HCEC 1CT (cell line): Measurements from ENCODE around the gene MSTO1.
"Not testable (repeated sequence)": the region's sequence is repeated elsewhere in the genome, so short reads cannot be mapped to it uniquely, and the experiment has no call there.

Experiments used
- DNase-seq: peaks from one replicate; pipeline ENCODE4 v3.0.0-alpha.2; 2017

The MSTO1 gene

DNA sequence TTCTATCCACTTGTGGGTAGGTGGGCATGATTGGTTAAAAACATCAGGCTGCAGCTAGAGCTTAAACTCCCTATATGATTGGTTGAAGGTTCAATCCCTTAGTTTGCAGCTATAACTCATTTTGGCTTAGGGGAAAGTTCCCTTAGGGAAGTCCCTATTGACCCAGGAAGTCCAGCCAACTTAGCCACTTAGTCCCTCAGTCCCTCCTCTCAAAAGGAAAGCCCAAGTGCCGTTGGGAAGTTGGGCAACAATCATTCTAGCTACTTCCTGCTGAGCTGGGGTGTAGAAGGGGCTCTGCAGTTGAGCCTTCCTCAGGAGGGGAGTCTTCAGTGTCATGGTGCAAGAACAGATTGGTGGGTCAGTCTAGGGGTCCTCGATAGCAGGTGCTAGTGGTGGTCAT, 12.2 kb downstream of the MSTO1 start:
- no peak for DNase-seq

DNA sequence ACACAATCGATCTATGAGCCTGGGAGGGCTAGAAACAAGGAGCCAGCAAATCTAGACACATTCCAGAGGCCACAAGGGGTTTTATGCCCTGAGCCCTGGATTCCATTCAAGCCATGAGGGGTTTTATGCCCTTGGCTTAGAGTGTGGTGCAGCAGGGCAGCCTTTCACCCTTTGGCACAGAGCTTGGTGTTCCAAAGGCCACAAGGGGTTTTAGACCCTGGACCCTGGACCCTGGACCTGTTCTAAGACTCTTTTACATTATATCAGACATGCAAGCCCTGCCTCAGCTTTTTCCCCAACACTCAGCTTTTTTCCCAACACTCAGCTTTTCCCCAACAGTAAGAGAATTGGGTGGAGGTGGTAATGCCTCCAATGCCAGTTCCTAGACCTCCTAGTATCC, 13.3 kb downstream of the MSTO1 start:
- no peak for DNase-seq

DNA sequence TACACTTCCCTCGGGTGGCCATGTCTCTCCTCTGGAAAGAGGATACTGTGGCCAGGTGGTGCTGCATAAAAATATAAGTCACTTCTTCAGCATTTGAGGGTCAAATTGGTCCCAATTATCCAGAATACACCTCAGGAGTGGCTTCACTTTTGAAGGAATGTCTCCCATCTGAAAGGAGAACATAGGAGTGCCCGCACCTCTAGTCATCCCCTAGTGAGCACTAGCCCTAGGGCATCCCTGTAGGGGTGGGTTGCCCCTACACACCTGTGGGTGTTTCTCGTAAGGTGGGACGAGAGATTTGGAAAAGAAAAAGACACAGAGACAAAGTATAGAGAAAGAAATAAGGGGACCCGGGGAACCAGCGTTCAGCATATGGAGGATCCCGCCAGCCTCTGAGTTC, 16.4 kb downstream of the MSTO1 start:
- not testable (repeated sequence) for DNase-seq

DNA sequence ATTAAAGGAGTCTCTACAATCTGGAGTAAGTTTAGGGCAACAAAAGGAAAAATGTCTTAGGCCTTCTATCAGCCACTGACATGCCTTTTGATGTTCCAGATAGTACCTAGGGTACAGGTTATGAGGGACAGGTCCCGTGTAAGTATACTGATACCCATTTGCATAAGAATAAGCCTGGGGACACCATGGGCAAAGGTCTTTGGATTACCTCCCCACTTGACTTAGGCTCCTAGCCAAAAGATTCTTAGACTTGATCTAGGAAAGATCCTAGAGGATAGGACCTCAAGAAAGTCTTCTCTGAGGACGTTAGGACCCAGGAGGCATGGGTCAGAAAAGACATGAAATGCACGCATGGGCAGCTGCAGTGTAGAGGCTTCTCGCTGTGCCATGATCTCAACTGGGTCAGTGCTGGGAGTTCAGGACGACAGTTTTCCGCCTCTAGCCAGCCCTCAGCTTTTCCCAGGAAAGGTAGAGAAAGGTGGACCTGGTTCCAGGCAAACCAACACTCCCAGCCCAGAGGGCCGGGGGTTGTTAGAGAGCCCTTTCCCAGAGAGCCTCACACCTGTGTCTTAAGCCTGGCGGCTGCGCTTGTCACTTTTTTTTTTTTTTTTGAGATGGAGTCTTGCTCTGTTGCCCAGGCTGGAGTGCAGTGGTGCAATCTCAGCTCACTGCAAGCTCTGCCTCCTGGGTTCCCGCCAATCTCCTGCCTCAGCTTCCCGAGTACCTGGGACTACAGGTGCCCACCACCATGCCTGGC, 26.6 kb downstream of the MSTO1 start:
- DNase-seq = no peak

DNA sequence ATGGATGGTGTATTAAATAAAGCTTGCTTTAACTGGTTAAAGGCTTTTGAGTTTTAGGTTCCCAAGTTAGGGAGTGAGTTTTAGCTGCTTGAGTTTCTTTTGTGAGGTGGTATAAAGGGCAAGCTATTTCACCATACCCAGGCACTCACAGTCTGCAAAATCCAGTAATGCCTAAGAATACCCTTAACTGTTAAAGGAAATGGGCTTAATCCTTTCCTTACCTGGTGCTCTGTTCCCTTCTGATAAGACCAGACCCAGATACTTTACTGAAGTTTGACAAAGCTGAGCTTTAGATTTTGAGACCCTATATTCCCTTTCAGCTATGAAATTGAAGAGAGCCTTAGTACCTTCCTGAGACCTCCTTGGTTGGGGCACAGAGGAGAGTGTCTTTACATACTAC, 30.3 kb downstream of the MSTO1 start:
- no peak for DNase-seq

DNA sequence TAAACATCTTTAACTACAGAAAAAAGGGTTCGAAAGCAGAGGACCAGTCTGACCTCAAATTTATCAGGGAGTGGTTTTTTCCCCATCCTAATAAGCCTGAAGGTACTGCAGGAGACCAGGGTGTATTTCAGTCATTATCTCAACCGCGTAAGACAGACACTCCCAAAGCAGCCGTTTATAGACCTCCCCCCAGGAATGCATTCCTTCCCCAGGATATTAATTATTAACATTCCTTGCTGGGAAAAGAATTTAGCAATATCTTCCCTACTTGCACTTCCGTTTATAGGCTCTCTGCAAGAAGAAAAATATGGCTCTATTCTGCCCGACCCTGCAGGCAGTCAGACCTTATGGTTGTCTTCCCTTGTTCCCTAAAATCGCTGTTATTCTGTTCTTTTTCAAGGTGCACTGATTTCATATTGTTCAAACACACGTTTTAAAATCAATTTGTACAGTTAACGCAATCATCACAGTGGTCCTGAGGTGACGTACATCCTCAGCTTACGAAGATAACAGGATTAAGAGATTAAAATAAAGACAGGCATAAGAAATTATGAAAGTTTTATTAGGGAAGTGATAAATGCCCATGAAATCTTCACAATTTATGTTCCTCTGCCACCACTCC, 32.7 kb downstream of the MSTO1 start:
- DNase-seq = not testable (repeated sequence)

DNA sequence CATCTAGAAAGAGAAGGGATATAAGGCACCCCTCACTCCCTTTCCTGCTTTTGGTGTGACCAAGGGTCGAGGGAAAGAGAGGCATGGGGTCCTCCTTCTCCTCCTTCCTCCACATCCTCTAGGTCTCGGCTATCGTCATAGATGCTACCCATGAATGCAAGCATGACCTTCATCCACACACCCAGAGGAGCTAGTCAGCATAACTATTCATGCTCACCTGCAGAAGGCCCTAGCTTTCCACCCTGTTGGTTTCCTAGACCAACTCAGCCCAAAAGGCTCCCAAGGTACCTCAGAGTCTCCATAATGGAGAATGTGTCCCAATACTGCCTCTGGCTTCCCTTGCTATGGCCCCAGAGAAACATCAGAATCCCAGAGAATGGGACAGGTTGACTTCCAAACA, 33.2 kb downstream of the MSTO1 start:
- no peak for DNase-seq

DNA sequence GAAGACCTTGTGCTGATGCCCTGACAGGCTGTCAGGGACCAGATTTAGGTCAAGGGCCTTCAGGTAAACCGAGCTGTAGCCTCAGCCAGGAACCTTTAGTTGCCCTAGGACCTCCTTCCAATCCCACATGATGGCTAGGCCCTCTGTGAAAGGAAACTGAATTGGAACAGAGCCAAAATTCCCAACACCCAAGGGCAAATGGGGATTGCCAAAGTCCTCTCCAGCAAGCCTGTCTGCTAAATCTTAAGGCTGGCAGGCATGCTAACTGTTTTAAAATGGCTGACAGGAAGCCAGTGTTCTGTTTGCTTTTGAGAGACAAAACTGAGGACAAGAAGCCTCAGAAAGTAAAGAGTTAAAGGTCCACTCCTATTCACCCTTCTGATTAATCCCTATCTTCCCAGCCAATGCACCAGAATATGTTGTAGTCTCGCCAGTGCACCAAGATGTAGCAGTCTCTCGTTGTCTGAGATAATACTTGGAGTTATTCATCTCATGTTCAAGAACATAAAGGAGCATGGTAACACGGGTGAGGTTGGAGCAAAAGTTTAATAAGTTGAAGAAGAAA, 35.1 kb downstream of the MSTO1 start:
- DNase-seq = no peak

DNA sequence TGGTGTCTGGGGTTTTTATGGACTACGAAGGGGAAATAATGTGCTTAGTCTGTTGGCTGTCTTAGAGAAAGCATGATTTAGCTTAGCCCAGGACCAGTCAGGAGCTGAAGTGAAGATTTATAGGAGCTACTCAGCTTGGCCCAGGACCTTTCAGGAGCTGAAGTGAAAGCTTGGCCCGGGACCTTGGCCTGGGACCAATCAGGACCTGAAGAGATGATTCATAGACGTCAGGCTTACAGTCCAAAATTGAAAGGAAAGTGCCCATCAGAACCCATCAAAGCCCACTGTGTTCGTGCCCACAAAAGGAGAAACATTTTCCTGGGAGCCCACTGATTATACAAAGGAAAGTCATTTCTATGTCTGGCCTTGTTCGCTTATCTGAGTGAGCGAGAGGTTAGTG, 35.6 kb downstream of the MSTO1 start:
- no peak for DNase-seq

DNA sequence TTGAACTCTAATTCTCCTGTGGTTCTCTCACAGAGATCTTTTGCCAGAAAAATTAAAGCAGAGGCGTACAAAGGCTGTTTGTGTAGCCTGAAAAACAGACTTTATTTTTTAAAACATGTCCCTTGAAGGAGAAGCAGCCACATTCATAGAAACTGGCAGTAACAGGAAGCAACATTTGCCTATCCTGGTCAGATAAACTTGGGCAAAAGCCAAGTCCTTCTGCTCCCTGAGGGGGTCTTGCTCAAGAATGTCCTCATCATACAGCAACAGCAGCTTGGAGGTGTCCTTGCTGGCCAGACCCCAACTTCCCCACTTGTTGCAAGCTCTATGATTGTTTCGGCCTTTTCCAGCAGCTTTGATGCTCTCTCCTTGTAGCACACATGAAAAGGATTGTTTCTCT, 36.3 kb downstream of the MSTO1 start:
- DNase-seq = no peak

DNA sequence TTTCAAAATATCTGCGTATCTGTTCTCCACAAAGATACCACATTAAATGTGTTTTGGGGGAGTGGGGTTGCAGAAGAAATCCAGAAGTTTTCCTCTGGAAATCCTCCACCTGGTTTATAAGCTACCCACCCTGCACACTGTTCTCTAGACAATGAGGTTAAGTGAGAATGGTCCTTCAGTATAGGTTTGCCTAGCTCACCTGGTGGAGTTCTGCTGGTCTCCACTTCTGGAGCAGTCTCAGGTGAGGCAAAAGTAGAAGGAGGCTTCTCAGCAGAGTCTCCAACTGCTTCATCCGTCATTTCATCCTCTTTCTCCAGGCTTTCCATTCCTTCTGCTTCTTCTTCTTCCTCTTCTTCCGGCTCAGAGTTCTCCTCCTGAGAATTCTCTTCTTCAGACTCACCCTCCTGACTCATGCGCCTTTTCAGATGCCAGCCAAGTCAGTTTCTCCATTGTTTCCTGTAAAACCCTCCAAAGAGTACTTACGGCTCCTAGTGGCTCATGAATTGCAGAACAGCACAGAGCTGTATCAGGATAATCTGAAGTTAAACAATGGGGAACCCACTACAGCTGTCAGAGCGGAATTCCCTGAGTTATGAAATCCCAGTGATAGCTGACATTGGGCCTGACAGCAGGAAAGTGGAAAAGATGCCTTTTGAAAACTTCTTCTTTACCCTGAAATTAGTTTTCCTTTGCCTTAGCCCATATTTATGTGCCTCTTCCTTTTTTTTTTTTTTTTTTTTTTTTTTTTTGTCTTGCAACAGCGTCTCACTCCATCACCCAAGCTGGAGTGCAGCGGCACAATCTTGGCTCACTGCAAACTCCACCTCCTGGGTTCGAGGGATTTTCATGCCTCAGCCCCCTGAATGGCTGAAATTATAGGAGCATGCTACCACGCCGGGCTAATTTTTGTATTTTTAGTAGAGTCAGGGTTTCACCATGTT, 38.5 kb downstream of the MSTO1 start:
- peak; percentile 93 for DNase-seq

DNA sequence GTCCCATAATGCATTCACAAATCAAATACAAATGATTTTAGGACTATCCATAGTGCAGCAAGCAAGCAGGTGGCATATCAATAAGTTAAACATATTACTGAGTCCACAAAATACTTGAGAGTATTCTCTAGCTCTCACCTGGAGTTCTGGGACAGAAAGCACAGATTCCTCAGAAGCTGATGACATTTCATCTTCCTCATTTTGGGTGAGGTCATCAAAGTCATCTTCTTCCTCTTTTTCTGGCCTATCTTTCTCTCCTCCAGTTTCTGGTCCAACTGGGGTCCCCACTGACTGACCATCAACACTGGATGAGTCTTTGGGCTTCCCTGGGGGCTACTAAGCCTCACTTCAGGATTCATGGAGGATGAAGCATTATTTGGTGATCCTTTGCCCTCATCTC, 39.7 kb downstream of the MSTO1 start:
- no peak for DNase-seq

DNA sequence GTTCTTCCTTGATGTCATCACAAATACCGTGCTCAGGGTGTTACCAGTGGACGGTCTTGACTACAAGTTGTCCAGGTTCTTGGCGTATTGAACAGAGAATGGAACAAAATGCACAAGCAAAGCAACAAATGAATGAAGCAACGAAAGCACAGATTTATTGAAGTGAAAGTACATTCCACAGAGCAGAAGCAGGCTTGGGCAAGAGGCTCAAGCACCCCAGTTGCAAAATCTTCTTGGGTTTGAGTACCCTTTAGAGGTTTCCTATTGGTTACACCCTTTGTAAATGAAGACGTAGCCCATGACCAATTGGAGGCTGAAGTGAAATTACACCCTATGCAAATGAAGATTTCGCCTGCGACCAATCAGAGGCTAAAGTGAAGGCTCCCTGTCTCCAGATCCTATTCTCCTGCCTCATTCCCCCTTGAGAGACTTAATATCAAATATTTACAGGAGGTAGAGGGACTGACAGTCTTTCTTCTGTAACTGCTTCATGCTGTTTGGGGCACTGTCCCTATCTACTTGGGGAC, 40.3 kb downstream of the MSTO1 start:
- no peak for DNase-seq

DNA sequence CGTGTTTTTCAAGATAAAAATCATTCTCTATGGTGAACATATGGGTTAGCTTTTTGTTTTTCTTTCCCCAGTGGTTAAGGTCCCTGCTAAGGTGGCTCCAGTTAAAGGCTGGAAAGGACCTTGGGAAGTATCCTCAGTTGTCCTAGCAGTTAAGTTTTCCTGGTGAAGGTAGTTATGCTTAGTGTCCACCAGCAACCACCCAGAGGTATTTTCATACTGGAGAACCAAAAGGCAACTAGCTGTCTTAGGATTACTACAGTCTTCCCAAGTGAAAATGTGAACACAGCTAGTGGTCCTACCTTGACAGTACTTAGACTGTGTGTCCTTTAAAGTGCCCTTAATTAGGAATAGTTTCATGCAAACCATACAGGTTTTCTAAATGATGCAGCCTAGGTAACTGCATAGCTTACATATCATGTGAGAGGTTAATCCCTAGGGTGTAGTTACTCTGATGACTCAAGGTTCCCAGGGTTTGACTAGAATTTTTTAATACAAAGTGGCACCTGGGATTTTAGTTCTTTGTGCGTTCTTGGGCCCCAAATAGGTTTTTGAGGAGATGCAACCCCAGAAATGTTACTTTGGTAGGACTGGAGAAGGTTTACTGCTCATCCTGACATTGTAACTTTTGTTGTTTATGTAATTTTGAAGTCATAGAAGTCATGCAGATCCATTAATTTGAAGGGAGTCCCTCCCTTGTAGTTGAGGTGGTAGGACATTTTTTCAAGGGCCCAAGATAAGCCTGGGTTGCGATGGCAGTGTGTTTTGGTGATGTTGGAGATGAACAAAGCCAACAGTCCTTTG, 42.0 kb downstream of the MSTO1 start:
- DNase-seq = no peak

DNA sequence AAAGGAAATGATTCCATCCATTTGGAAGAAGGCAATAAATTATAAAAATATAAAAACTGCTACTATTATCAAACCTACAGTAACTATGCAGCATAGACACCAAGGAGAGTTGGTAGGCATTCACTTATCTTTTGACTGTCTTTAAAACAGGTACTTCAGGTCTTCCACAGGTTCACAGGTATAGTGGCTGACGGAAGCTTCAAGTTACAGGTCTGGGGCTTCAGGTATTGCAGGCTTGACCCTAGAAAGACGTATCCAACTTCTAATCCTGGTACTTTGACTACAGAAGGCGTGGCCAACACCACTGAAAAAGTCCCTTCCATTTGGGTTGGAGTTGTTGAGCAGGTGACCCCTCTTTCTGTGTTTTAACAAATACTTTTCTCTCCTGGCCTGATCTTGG, 42.9 kb downstream of the MSTO1 start:
- DNase-seq = no peak

DNA sequence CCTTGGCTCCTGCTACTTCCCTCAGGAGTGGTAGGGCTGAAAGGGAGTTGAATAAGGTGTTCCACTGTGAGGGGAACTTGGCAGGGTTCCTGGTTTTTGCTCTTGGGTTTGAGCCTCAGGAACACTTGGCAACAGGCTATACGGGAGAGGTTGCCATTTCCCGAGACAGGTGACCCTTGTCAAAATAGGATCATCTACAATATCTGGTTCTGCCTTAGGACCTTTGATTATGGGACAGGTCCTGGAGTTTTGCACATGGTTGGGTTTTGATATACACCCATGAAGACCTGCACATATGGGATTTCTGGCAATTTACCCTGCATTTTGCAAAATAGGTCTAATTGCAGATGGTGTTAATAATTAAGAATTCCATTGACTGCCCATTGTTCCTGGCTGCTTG, 47.4 kb downstream of the MSTO1 start:
- no peak for DNase-seq

DNA sequence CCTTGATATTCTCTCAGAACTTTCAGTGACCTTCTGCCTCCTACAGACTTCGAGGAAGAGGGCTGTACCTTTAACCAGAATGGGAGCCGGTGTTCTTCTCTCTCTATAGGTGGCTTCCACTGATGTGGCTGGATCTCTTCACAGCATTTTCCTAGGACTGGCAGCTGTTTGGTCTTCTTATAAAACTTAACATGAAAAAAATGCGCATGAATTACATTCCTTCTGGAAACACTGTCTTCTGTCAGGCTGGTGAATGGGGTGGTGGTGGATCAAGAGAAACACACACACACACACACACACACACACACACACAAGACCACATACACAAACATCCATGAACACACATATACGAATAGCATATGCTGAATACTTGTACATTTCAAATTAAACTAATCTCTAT, 51.2 kb downstream of the MSTO1 start:
- not testable (repeated sequence) for DNase-seq
